ENCODE measurements around the gene IPPK.

Gene IPPK

DNA sequence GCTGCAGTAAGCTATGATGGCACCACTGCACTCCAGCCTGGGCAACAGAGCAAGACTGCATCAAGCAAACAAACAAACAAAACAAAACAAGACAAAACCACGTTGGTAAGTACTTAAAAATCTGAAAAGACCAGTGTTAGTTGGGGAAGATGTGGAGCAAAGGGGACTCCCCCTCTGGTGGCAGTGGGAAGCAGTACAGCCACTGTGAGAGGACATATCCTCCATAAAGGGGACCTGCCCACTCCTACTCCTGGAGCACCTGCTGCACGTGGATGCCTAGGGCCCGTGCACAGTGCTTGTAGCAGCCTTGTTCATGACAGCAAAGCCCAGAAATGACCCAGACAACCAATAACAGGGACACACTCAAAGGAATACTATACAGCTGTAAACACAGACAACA, 17.0 kb upstream of the IPPK start:
- no peak for DNase-seq (ENCODE audit: low read depth in 2 of 2)

DNA sequence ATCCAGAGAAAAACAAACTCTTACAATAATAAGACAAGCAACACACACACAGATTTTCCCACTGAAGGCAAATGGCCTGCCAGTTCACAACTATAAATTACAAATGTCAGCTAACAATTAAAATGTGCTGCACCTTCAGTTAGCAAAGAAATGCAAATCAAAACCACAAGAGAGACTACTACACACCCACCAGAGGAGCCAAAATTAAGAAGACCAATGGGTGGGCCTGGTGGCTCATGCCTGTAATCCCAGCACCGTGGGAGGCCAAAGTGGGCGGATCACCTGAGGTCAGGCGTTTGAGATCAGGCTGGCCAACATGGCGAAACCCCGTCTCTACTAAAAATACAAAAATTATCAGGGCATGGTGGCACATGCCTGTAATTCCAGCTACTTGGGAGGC, 15.1 kb upstream of the IPPK start:
- no peak for DNase-seq (ENCODE audit: low read depth in 2 of 2)

DNA sequence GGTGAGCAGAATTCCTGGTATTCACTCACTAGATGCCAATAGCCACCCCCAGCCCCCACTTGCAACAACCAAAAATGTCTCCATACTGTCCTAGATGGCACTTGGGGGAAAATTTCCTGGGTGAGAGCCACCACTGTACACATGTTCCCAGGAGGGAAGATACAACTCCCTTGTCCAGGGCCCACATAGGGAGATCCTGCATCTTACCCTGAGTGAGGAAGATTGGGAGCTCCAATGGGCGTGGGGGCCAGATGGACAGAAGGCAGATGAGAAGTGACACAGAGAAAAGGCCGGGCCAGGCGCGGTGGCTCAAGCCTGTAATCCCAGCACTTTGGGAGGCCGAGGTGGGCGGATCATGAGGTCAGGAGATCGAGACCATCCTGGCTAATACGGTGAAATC, 12.3 kb upstream of the IPPK start:
- DNase-seq (ENCODE audit: low read depth in 2 of 2) = no peak

GRCh38 chr9:92680166-92681119, 10.5 kb upstream of the IPPK start:
- no peak for DNase-seq (ENCODE audit: low read depth in 2 of 2)

GRCh38 chr9:92679413-92680165, 9.7 kb upstream of the IPPK start:
- DNase-seq (ENCODE audit: low read depth in 2 of 2) = no peak

DNA sequence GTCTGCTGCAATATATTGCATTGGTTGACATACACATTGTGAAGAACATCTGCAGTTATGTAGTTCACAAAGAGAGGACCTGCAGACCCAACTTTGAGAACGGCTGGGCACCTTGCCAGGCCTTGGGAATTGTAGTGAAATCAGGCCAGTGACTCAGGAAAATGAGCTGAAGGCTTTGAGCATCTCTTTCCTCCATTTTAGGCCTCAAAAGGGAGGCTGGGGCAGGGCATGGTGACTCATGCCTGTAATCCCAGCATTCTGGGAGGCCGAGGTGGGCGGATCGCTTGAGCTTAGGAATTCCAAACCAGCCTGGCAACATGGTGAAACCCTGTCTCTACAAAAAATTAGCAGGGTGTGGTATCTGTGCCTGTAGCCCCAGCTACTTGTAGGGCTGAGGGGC, 1.4 kb upstream of the IPPK start:
- peak; percentile 69 to 70 for DNase-seq (ENCODE audit: low read depth in 2 of 2)

DNA sequence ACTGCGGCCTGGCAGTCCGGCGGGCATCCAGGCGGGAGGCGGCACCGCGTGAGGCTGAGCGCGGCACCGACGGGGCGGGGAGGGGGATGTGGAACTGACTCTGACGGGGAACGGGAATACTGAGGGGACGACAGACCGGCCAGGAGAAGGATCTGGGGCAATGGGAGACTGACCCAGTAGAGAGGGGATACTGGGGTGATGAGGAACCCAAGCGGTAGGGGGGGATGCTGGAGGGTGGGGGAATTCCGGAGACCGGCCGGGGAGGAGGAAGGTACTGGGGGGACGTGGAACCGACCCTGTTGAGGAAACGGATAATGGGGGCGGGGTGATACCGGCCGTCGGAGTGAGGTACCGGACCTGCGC, 423 bp downstream of the IPPK start:
- no peak for DNase-seq (ENCODE audit: low read depth in 2 of 2)

DNA sequence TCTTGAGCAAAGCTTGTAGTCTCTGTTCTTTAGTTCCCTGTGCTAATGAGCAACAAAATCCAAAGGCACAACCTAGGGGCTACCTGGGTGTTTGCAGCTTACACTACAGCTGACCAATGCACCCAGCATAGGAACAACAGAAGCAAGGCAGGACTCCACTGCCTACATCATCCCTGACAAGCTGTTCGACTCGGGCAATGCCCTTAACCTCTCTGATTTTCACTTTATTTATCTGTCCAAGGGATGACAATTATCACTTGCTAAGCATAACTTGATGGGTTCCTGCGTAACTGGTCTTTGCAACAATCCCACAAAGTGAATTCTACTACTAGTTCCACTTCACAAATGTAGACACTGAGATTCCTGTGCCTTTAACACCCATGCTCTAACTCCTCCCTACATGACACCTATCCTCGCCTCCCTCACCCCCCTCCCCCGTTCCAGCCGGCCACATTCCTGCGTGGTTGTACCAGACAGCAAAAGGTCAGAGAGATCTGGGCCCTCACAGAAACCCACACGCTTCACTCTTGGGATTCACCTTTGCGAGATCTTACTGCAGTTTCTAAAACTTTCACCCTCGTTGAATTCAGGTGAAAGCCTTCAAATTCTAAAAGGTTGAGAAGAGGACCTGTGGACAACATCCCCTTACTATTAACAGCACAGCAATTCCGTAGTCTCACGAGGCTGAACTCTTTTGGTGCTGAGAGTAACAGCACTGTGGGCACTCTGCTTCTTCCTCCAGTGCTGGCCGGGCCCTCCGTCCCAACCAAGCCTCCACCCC, 995 bp downstream of the IPPK start:
- DNase-seq (ENCODE audit: low read depth in 2 of 2) = no peak

- DNase-seq (ENCODE audit: low read depth in 2 of 2) = no peak
Observed at GRCh38 chr9:92666912-92667532, 2.9 kb downstream of the IPPK start.

DNA sequence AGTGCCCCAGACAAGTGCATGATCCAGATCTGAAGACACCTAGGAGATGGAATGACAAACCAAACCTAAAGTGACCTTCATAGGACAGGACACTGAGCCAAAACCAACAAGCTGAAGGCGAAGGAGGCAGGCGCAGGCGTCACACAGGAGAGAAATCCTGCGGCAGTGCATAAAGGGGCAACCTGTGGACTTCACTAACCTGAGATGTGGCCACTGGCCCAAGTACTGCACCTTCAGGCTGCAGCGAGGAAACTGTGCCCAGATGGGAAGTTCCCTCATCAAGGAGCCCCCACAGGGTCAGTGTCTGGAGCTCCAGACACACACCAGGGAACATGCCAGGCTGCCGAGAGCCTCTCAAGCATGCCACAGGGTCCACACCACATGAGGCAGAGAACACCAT, 3.7 kb downstream of the IPPK start:
- DNase-seq (ENCODE audit: low read depth in 2 of 2) = no peak

- DNase-seq (ENCODE audit: low read depth in 2 of 2) = no peak
Observed at GRCh38 chr9:92665836-92666235, 4.1 kb downstream of the IPPK start.

GRCh38 chr9:92664394-92665152, 5.4 kb downstream of the IPPK start:
- no peak for DNase-seq (ENCODE audit: low read depth in 2 of 2)

DNA sequence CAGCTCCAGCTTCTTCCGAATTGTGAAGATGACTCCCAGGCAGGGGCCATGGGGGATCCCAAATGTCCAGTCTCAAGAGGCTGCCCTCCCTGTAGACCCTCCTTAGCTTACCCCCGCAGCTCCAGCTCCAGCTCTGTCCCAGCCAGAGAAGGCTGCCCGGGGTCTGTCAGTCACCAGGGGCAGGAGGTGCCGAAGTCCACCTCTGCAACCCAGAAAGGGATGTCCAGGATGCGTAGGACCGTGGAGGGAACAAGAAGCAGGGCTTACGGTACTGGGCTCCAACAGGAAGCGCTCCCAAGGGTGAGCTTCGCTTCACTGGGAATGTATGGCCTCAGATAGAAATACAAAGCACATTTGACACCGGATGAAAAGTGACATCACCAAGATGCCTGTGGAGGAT, 6.0 kb downstream of the IPPK start:
- no peak for DNase-seq (ENCODE audit: low read depth in 2 of 2)

DNA sequence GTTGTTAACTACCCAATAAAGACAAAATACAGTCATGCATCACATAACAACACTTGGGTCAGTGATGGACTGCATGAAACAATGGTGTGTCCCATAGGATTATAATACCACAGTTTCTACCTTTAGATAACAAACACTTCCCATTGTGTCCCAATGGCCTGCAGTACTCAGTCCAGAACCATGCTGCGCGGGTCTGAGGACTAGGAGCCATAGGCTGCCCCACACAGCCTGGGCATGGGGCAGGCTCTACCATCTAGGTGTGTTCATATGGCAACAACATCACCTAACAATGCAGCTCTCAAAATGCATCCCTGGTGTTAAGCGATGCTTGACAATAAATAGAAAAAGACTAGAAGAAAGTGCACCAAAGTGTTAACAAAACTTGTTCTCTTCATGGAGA, 6.8 kb downstream of the IPPK start:
- no peak for DNase-seq (ENCODE audit: low read depth in 2 of 2)

GRCh38 chr9:92661743-92662142, 8.2 kb downstream of the IPPK start:
- no peak for DNase-seq (ENCODE audit: low read depth in 2 of 2)

- DNase-seq (ENCODE audit: low read depth in 2 of 2) = no peak
Observed at GRCh38 chr9:92661127-92661526, 8.8 kb downstream of the IPPK start.

- DNase-seq (ENCODE audit: low read depth in 2 of 2) = no peak
Observed at GRCh38 chr9:92660266-92660665, 9.7 kb downstream of the IPPK start.

DNA sequence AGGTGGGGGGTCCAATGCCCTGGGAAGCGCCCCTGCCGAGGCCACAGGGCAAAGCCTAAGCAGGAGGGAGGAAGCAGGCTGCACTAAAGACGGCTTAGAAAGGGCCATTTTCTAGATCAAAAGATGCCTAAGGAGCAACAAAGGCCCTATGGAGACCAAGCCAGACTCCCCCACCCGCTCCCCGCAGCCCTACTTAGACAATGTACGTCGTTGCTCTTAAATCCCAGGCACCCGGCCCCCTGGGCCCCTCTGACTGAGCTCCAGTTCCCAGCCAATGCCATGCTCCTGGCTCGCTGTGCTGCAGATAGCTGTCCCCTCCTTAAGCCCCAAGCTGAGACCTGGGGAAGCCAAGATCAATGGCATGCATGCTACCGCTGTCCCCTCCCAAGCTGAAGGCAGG, 10.3 kb downstream of the IPPK start:
- DNase-seq (ENCODE audit: low read depth in 2 of 2) = no peak

DNA sequence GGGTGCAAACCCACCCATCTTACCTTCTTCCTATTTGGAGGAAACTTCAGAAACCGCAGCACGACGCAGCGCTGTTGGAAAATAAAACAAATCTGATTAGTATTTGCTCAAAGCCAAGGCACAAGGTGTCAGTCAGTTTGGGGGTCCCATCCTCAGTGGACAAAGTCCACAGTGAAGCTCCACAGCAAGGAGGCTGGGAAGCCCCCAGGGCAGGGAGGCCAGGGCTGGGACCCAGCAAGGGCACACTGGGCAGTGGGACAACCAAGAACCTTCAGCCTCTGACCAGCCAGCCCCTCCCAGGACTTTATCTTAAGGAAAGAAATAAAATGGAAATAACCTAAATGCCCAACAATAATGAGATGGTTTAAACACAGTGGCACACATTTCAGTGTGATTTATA, 11.3 kb downstream of the IPPK start:
- DNase-seq (ENCODE audit: low read depth in 2 of 2) = no peak

DNA sequence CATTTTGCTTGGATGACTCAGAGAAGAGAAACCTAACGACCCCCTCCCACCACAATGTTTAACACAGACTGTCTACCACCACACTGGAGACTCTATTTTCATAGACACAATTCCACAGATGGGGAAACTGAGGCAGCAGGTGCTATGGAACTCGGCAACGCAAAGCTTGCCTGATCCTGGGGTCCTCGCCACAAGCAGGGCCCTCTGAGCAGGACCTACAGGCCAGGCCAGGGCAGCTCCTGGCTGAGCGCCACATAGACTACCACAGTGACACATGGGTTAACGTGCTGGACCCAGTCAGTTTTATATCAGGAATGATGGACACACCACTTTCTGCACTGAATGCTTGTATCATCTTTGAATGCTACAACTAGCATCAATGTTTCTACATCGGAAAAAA, 11.8 kb downstream of the IPPK start:
- DNase-seq (ENCODE audit: low read depth in 2 of 2) = no peak
